Fibroblast of villous mesenchyme (primary cell): ENCODE measurements around the gene PTPRC. TPM values are rescaled to one million over a fixed set of nuclear protein-coding genes. Genes with fewer than 3 reads are reported as not detected.

Experiments used
- DNase-seq: peaks from one replicate; pipeline ENCODE4 v3.0.0-alpha.2; 2010; ENCODE audit warnings: low read depth
- H3K4me3 ChIP-seq: 2 replicates; pipeline ENCODE4 v1.5.1; 2011; ENCODE audit warnings: low read depth, mild to moderate bottlenecking, low read length
- CTCF ChIP-seq: IDR thresholded peaks from 2 replicates; pipeline ENCODE4 v1.5.1; 2012; ENCODE audit warnings: low read depth, mild to moderate bottlenecking, low read length; ENCODE audit not compliant: insufficient read depth
- total RNA-seq: library from RNA; depleted of rRNA; stranded (reverse); fragments of >200 nt; gene quantifications from 2 replicates; pipeline ENCODE4 v1.2.3, GENCODE V29; 2012

The PTPRC gene
- total RNA-seq, 1 donor = 3.5 TPM

DNA sequence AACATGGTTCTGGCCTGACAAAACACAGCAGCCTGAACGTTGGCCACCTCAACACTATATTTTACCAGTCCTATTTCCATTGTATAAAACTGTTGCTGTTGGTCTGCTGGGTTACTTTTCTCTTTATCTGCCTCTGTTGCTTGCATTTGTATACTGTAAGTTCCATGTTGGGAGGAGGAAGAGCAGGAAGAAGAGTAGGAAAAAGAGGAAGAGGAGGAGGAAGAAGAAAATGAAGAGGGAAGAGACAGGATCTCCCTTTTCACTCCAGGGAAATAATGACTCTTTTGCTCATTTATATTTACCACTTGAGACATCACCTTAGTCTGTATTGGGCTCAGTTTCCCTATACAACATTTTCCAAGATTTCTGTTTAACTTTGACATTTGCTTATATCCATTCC lies 134.2 kb downstream of the PTPRC start:
- no peak for DNase-seq
- H3K4me3 ChIP-seq = no peak overlapping the region
- TF ChIP-seq CTCF = no peak

DNA sequence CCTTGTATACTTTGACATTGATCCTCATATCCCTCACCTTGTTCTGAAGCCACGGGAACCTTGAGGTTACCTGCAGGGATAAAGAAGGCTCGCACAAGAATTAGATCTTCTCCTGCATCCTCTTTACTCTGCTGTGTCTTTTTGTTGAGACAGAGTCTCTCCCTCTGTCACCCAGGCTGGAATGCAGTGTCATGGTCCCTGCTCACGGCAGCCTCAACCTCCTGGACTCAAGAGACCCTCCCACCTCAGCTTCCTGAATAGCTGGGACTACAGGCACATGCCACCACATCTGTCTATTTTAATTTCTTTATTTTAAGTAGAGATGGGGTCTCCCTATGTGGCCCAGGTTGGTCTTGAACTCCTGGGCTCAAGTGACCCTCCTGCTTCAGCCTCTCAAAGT lies 134.7 kb downstream of the PTPRC start:
- TF ChIP-seq CTCF = no peak

DNA sequence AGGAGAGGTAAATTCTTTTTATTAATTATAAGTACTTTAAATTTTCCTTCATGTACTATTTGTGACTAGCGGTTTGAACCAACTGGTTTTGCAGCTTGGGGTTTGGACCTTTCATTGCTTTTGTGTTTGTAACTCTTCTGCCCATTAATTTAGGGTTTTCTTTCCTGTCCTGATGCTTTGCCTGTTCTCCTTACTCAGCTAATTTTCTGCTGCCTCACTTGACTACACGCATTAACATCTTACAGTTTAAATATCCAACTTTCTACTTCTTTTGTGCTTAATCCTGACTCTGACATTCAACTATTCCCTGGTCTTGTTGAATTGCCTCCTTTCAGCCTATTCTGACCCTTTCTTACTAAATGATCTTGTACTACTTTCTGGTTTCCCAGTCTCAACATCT lies 135.6 kb downstream of the PTPRC start:
- no peak overlapping the region for H3K4me3 ChIP-seq
- DNase-seq = no peak
- no peak for TF ChIP-seq CTCF

More for the DNA sequence above, 134.7 kb downstream of the PTPRC start:
- H3K4me3 ChIP-seq = no peak overlapping the region
- no peak for DNase-seq

GRCh38 chr1:198775606-198776005 lies 136.8 kb downstream of the PTPRC start:
- DNase-seq = peak; percentile 24
- TF ChIP-seq CTCF = no peak
- no peak overlapping the region for H3K4me3 ChIP-seq

DNA sequence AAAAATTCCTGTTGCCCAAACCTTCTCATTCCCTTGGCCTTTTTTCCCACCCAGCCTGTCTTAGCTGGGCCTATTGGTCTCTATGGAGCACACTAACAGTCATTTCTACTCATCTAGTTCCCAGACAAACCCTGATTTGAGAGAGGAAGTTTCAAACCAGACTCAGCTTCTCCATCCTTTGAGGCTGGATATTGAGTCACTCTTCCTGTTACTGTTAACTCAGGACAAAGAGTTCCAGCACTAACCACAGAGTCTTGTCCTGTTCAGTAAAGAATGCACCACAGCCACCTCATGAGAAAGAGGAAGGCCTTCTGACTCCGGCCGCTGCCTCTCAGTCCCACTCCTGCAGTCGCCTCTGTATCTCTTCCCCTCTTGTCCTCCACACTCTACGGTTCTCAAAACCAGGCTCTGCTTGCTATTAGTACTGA lies 137.8 kb downstream of the PTPRC start:
- H3K4me3 ChIP-seq = no peak overlapping the region
- peak; percentile 97 for DNase-seq
- no peak for TF ChIP-seq CTCF

GRCh38 chr1:198778049-198778448 lies 139.2 kb downstream of the PTPRC start:
- no peak for TF ChIP-seq CTCF
- peak; percentile 55 for DNase-seq
- no peak overlapping the region for H3K4me3 ChIP-seq

GRCh38 chr1:198780376-198780775 lies 141.5 kb downstream of the PTPRC start:
- H3K4me3 ChIP-seq = no peak overlapping the region
- no peak for TF ChIP-seq CTCF
- DNase-seq = no peak
